ENCODE data around the gene C1QTNF8.

Gene C1QTNF8

DNA sequence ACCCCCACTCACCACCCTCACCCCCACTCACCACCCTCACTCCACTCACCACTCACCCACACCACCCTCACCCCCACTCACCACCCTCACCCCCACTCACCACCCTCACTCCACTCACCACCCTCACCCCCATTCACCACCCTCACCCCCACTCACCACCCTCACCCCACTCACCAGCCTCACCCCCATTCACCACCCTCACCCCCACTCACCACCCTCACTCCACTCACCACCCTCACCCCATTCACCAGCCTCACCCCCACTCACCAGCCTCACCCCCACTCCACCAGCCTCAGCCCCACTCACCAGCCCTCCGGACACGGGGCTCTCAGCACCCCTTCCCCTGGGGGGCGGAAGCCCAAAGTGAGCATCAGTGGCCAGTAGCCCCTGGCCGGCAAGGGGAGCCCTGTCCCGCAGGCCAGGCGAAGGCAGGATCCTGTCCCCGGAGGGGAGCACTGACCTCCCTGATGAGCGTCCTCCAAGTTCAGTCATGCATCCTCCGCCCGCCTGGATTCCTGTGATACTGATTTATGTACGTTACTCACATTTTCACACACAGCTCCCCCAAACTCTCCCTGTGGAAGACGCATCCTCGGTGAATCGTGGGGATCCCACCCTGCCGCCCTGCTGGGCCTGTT lies 18.0 kb upstream of the C1QTNF8 start:
- Histone ChIP-seq H3K27ac (no peak overlapping the region), H3K4me3 (no peak overlapping the region)

DNA sequence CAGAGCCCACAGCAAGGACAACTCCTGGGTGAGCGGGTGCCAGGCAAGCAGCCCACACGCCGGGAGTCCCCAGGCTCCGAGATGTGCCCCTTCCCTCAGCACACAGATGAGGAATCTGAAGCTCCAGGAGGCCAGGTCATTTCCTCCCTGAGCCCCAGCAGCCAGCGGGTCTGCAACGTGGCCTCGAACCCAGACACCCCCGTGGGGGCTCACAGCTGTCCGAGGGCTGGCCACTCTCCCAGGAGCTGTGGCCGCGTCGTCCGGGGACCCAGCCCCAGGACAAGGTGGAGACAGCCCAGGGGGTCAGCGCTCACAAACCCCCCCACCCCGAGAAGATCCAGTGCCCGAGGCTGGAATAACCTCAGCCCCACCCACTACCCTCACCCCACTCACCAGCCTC lies 17.4 kb upstream of the C1QTNF8 start:
- no peak overlapping the region for H3K27ac ChIP-seq
- no peak overlapping the region for H3K4me3 ChIP-seq

DNA sequence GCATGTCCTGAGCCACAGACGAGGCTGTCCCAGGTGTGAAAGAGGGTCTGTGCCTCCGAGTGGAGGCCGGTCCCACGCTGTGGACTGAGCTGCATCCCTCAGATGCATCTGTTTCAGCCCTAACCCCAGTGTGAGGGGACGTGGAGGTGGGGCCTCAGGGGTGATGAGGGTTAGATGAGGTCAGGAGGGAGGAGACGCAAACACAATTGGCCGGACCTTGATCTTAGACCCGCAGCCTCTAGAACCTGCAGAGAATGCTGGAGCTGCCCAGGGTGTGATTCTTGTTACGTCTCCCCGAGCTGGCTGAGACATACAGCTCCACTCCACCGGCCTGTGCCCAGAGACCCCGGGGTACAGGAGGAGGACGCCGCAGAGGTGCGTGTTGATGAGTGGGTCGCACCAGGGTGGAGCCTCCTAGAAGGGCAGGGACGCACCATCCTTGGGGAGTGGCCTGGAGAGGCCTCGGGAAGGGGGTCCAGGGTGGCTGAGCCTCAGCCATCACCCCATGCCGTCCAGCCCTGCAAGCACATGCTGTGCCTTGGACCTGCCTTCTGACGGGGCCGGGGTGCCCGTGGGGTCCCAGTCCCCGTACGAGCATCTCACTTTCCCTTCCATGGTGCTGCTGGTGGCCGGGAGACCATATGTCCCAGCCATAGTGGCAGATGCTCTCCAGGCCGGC lies 16.6 kb upstream of the C1QTNF8 start:
- Histone ChIP-seq H3K27ac (no peak overlapping the region), H3K4me3 (no peak overlapping the region)

DNA sequence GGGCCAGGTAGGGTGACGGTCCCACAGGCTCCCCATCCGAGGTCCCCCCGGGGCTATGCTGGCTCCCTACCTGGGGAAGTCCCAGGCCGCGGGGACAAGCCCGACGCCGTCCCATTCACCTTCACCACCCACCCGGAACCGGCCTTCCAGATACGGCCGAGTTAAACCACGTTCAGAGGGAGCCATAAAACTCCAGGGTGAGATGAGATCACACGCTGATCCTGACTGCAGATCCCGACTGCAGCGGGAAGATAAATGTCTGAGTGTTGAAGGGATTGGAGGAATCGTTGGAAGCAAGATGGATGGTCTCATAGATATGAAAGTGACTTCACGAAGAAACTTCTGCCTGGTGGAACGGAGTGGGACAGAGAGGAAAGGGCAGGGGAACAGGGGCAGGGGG lies 13.6 kb upstream of the C1QTNF8 start:
- no peak overlapping the region for H3K27ac ChIP-seq
- H3K4me3 ChIP-seq: no peak overlapping the region

DNA sequence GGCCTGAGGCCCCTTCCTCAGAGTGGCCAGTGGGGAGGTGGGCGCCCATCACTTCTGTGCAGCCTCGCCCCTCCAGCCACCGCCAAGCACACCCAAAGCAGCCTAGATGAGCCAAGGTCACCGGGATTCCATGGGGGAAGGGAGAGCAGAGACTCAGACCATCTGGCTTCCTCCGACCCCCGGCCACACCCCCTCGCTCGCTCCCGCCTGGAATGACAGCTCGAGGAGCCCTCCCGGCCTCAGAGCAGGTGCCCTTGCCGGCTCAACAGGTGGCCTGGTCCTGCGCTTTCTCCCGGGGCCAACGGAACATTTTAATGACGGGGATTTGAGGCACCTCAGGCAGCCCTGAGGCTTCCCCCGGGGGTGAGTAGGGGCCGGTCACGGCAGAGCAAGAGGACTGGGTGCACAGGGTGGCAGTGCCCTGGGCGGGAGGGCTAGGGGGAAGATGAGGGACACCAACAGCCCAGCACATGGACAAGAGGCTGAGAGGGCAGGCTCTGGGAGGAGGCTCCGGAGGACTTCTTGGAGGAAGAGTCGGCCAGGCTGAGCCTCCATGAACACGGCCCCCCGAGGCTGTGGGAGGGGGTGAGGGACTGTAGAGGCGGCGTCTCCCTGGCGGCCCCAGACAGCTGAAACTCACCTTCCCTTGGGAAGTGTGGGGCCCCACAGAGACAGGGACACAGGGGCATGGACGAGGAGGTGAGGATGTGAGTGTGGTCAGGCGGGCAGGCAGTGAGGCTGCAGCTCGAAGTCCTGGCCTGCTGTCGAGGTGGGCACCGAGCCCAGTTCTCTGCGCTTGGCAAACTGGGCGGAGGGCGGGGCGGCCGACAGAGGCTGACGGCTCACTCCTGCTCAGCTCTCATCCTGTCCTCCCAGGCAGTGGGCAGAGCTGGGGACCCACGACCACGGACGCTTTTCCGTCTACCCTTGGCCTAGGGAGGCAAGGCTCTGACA lies 12.5 kb upstream of the C1QTNF8 start:
- Histone ChIP-seq H3K27ac (no peak overlapping the region), H3K4me3 (no peak overlapping the region)

DNA sequence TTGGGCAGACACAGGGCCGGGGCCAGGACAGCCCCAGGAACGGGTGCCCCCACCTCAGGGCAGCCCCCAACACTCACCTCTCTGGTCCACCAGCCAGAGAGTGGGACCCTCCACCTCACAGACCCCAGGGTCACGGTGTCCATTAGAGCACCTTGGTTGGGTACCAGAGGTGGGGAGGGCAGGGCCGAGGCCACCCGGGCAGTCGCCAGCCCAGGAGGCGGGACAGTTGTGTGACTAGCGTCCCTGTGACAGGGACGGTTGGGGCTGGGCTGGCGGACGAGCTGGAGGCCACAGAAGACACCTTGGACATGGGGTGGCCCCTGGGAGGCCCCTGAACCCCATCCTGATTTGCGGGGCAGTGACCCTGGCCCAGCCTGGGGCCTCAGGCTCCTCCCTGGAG lies 11.7 kb upstream of the C1QTNF8 start:
- no peak overlapping the region for H3K4me3 ChIP-seq
- H3K27ac ChIP-seq: no peak overlapping the region

DNA sequence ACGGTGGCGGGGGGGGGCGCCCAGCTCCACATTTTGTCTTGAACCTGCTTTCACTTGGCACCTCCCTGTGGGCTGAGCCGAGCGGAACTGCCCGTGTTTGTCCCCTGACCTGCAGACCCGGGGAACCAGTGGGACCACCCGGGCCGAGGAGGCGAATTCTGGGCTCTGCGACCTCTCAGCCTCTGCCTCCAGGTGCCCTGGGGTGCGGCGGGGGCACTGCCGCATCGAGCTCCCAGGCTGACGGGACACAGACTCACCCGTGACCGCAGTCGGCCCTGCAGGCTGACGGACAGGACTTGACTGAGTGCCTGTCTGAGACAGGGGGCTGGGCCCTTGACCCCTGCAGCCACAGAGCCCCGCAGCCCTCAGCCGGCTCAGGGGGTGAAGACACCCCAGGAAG lies 11.1 kb upstream of the C1QTNF8 start:
- H3K27ac ChIP-seq: no peak overlapping the region
- no peak overlapping the region for H3K4me3 ChIP-seq

DNA sequence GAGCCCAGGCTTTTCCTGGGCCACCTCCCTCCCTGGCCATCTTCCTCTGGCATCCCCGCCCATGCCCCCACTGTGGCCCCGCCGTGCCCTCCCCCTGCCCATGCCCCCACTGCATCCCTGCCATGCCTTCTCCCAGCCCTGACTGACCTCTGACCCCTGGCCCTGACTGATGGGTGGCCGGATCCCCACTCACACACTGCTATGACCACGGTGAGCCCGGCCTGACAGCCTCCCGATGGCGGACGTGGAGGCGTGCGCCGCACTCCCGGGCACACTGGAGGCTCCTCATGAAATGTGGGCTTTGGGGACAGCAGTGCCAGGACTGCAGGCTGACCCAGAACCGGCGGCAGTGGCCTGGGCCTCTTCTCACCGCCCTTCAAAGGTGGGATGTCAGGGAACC lies 10.6 kb upstream of the C1QTNF8 start:
- Histone ChIP-seq H3K4me3 (no peak overlapping the region), H3K27ac (no peak overlapping the region)

DNA sequence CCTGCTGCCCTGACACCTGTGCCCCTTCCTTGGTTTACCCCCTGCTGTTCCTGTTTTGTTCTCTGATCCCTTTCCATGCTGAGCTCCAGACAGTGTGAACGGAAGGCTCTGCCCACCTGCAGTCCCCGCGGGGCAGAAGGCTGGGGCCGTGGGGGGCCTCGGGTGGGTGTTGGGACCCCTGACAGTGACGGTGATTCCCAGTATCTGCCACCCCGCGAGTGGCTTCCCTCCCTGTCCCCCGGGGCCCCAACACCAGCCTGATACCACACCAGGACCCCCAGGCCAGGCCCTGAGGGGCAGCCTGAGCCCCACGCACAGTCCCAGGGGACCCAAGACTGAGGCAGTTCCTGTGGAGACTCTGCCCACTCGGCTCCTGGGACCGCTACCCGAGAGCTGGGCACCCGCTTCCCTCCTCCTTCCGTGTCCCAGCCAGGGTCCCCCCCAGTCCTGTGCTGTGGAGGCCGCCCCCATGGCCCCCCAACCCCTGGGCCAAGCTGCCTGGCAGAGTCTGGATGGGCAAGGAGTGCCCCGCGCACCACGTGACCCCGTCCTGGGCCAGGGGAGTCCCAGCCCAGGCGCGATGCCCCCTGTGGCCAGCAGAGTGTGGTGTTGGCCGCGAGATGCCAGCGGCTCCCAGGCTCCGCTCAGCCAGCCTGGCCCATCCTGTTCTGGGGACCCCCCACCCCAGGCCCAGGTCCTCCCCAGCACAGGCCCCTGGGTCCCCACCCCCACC lies 10.0 kb upstream of the C1QTNF8 start:
- H3K4me3 ChIP-seq: no peak overlapping the region

DNA sequence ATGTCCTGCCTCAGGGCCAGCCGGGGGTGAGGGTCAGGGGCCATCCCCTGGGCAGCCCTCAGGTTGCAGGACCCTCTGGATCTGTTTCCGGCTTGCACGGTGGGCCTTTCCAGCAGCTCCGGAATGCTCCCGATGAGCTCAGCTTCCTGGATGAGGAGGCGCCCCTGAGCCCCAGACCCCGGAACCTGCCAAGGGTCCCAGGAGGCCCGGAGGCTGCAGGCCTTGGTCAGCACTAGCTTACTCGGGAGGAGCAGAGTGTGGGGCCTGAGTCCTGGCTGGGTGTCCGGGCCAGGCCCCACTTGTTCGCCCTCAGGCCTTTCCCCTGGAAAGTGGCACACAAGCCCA lies 7.6 kb upstream of the C1QTNF8 start:
- Histone ChIP-seq H3K27ac (no peak overlapping the region), H3K4me3 (no peak overlapping the region)

More for the DNA sequence above, 10.0 kb upstream of the C1QTNF8 start:
- H3K27ac ChIP-seq: no peak overlapping the region

DNA sequence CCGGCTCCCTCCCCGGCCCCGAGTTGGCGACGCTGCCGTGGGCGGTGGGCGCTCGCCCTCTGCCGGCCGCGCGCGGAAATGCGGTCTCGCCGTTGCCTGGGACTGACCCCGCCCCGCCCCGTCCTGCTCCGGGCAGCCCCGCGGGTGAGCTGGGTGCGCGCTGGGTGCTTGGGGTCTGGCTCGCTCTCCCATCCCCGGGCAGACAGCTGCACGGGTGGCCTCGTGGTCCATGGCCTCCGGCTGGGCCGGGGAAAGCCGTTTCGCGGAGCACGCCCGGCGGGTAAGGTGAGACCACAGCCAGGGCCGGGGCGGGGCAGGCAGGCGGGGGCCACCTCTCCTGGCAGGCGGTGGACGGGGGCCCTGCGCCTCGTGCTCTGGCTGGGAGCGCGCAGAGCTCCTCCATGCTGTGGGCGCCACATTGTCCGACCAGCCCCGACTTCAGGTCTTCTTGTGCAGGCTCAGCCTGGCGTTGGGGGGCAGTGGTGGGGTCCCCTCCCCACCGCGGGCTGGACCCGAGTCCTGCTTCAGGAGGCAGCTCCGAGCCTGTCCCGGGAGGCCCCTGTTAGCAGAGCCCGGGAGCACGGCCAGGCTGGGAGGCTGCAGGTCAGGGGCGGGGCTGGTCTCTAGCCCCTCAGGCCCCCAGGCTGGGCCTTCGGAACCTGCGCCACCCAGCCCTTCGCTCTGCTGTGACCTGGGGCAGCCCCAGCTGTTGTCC lies 7.0 kb upstream of the C1QTNF8 start:
- Histone ChIP-seq H3K4me3 (peak overlapping the region in 2 of 7 experiments; percentile 12 to 21), H3K27ac (no peak overlapping the region)

DNA sequence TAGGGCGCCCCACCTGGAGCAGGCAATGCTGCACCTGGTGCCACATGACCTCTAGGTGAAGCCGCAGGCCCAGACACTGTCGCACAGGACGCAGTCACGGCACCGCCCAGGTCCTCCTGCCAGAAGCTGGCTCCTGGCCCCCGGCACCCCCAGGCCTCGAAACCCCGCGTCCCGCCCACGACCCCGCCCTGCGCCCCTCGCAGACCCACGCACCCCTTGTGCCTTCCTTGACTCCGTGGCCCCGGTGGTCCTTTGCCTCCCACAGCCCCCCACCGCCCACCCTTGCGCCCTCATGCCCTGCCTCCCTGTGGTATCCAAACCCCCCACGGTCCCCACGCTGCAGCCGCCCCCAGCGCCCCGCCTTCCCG lies 6.3 kb upstream of the C1QTNF8 start:
- H3K27ac ChIP-seq: no peak overlapping the region
- no peak overlapping the region for H3K4me3 ChIP-seq

DNA sequence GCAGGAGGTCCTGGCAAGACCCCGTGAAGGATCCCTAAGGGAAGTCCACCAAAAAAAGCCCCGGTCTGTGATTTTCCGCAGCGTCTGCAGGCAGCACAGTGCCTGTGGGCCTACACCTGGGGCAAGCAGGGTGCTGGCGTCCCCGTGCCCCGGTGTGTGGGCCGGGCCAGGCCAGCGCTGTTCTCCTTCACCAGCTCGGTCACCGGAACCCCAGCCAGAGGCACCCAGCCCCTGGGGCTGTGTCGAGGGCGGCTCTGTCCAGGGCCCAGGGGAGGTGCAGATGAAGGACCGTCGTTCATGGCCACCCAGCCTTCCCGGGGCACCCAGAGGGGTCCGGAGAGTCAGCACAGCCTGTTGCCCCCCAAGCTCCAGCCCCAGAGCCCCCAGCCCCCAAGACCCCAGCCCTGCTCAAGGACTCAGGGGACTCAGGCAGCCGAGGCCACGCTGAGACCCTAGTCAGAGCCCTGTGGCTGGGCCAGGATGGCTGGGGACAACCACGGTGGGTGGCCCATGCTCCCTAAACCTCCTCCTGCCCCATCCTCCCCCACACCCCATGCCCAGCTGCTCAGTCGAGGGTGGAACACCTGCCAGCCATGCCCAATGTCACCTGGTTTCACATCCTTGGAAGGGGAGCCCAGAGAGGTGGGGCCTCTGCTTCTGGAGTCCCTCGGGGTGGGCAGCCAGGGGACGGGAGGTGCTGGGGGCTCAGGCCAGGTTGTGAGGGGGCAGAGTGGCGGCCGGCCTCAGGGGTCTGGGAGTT lies 5.7 kb upstream of the C1QTNF8 start:
- Histone ChIP-seq H3K4me3 (no peak overlapping the region), H3K27ac (no peak overlapping the region)

DNA sequence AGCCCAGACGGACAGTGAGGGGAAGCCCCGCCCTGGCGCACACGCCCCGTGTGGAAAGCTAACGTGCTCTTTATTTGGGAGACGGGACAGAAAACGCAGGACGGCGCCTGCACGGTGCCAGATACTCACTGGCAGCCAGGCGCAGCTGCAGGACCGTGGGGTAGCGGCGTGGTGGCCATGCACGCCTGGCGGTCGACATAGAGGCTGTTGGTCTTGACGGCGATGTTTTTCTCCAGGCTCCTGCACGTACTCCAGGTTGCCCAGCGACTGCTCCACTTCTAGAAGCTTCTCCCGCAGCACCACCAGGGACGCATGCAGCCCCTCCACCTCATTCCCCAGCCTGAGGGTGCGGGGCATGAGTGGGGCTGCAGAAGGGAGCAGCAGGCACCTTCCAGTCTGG lies 5.1 kb upstream of the C1QTNF8 start:
- H3K27ac ChIP-seq: no peak overlapping the region
- H3K4me3 ChIP-seq: no peak overlapping the region

DNA sequence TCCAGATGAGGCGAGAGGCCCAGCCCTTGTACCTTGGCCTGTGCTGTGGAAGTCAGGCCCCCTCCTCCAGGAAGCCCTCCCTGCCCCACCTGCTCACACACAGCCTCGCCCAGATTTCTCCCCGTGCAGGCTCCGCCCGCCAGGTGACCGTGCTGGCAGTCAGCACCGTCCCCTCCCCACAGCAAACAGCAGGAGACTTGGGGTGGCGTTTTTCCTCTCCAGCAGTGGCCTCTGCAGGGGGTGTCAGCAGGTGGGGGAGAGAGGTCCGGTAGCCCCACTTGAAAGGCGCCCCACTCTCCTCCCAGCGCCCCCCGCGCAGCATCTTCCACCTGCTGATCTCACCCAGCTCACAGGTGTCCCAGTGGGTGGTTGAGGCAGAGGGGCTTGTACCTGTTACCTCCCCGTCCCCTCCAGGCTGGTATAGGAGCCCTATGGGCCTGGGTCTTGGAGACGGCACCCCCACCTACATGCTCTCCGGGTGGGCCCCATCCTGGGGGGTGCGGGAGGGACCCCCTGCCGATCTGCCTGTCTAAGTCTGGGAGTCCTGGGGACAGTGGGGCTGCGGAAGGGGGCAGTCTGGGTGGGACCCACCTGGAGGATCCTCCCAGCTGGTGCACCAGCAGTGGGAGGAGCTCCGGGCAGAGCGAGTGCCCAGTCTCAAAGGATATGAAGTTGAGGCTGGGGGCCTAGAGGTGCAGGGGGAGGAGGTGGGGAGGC lies 4.2 kb upstream of the C1QTNF8 start:
- H3K4me3 ChIP-seq: no peak overlapping the region

DNA sequence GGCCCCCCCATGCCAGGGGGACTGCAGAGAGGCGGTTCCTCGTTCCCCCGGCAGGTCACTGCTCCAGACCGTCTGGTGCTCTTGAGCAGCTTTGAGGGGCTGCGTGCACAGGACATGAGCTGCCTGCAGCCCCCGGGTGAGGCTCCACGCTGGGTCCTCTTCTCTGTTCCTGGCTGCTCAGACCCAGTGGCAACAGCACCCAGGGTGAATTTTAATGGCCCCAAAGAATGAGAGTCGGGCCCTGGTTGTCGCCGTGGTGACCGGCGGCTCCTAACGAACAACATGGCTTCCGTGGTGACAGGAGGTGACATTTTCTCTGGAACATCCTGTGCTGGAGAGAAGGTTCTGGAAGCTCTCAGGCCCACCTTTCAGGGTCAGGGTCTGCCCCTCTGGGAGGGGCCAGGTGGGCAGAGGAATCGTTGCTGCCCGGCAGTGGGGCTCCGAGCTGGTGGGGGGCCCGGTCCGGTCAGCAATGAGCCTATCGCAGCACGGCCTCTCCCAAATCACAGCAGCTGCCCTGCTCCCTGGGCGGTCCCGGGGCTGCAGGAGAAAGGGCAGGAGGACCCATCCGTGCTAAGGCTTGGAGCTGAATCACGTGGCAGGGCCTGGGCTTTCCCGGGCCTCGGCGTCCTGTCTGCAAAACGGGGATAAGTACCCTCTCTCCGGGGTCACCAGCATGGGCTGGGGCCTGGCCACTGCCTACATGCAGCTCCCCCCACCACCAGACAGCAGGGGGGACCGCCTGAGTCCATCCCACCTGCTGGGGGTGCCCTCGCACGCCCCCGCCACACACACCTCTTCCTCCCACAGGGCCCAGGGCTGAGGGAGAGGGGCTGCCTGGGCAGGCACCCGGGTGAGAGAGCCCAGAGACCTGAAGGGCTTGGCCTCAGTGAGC lies 3.4 kb upstream of the C1QTNF8 start:
- H3K27ac ChIP-seq: no peak overlapping the region

More for the DNA sequence above, 4.2 kb upstream of the C1QTNF8 start:
- no peak overlapping the region for H3K27ac ChIP-seq

DNA sequence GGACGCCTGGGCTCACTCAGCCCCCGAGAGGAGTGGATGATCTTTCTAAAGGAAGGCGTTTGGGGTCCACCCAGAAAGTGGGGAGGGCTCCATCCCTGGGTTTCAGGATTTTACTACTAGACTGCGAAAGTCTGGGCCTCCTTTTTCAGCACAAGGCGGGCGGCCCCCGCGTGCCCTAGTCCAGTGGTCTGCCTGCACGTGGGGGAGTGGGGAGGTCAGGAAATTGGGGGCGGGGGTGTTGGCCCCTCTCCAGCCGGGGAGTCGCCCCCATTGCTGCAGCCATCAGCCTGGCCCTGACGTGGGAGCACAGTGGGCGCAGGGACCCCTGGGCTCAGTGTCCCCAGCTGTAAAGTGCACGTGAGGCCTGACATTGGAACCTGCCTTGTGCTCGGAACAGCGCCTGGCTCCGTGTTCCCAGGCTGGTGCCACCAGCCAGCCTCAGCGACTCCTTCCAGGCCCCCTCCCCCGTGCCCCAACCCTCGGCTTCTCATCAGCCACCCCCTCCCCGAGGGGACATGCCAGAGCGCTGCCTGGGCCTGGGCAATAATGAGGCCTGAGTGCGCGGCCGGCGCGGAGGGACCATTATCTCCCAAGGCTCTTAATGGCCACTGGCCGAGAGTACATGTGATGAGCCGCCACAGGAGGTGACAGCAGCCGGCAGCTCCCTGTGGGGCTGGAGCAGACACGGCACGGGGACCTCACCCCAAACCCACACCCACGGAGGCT lies 2.4 kb upstream of the C1QTNF8 start:
- no peak overlapping the region for H3K27ac ChIP-seq
- no peak overlapping the region for H3K4me3 ChIP-seq

More for the DNA sequence above, 3.4 kb upstream of the C1QTNF8 start:
- no peak overlapping the region for H3K4me3 ChIP-seq
